ENCODE data around the gene COQ5.

COQ5 gene

GRCh38 chr12:120481022-120481767 lies 47.8 kb downstream of the COQ5 start:
- DNase-seq, result no peak

- DNase-seq, result no peak
Observed at GRCh38 chr12:120480211-120480610, 48.7 kb downstream of the COQ5 start.

- no peak for DNase-seq
Observed at GRCh38 chr12:120479458-120479857, 49.5 kb downstream of the COQ5 start.

GRCh38 chr12:120475643-120476042 lies 53.3 kb downstream of the COQ5 start:
- no peak for DNase-seq

GRCh38 chr12:120474616-120474960 lies 54.4 kb downstream of the COQ5 start:
- DNase-seq, result no peak

GRCh38 chr12:120473807-120474615 lies 54.9 kb downstream of the COQ5 start:
- no peak for DNase-seq

- no peak for DNase-seq
Observed at GRCh38 chr12:120472521-120472920, 56.4 kb downstream of the COQ5 start.

- DNase-seq, result no peak
Observed at GRCh38 chr12:120470150-120470784, 58.7 kb downstream of the COQ5 start.

- DNase-seq, result peak; percentile 97
Observed at GRCh38 chr12:120469450-120470149, 59.4 kb downstream of the COQ5 start, which contains the start of gene SRSF9. Gene SRSF9 (minus strand): TSS chr12:120469748. CDS start chr12:120469609, 139 bp downstream.

GRCh38 chr12:120468821-120469449 lies 60.0 kb downstream of the COQ5 start:
- DNase-seq, result no peak

GRCh38 chr12:120468325-120468820 lies 60.6 kb downstream of the COQ5 start:
- DNase-seq, result no peak

- no peak for DNase-seq
Observed at GRCh38 chr12:120467439-120467838, 61.5 kb downstream of the COQ5 start.

- DNase-seq, result no peak
Observed at GRCh38 chr12:120466560-120467315, 62.2 kb downstream of the COQ5 start.

- DNase-seq, result no peak
Observed at GRCh38 chr12:120465756-120466155, 63.2 kb downstream of the COQ5 start.

GRCh38 chr12:120463712-120464111 lies 65.2 kb downstream of the COQ5 start:
- DNase-seq, result no peak

GRCh38 chr12:120462099-120462640 lies 66.8 kb downstream of the COQ5 start:
- DNase-seq, result no peak

- no peak for DNase-seq
Observed at GRCh38 chr12:120460157-120460556, 68.8 kb downstream of the COQ5 start.

- no peak for DNase-seq
Observed at GRCh38 chr12:120457133-120457532, 71.8 kb downstream of the COQ5 start.

- DNase-seq, result no peak
Observed at GRCh38 chr12:120455302-120455701, 73.7 kb downstream of the COQ5 start.

- DNase-seq, result no peak
Observed at GRCh38 chr12:120453977-120454376, 75.0 kb downstream of the COQ5 start.
